Tibial nerve (tissue), 4 donors: ENCODE results near the gene NRCAM.

Experiments used
- CTCF ChIP-seq, 5 experiments: fragments of 200-600 bp in 3 of 5; fragments of 450-650 bp in 2 of 5; sonication (generic) in 3 of 5; IDR thresholded peaks; one replicate each; pipeline ENCODE4 v1.5.1; 2016 to 2019; ENCODE audit warnings: antibody characterized with exemption in 5 of 5, mild to moderate bottlenecking in 3 of 5, moderate library complexity in 2 of 5
- EP300 ChIP-seq, 2 donors: sonication (generic); formaldehyde crosslinking; IDR thresholded peaks; one replicate each; pipeline ENCODE4 v1.6.1; 2017; ENCODE audit warnings: antibody characterized with exemption in 2 of 2, mild to moderate bottlenecking in 1 of 2
- POLR2A ChIP-seq, 2 donors: fragments of 450-650 bp; IDR thresholded peaks; one replicate each; pipeline ENCODE4 v1.6.1; 2017; ENCODE audit warnings: antibody characterized with exemption in 2 of 2, mild to moderate bottlenecking in 2 of 2, moderate library complexity in 2 of 2

GRCh38 chr7:108124820-108125219 is 331.4 kb downstream of the NRCAM start:
- TF ChIP-seq POLR2A (IDR thresholded peaks at IDR 0.05): no peak
- TF ChIP-seq CTCF (IDR thresholded peaks at IDR 0.05): no peak
- no peak for TF ChIP-seq EP300 (IDR thresholded peaks at IDR 0.05)
